Measurements from ENCODE around the gene KIF18A. TPM values are rescaled to one million over a fixed set of nuclear protein-coding genes. Genes with fewer than 3 reads are reported as not detected.

KIF18A gene
- total RNA-seq, 1 experiment from 2014 or later, result 29.9 TPM

GRCh38 chr11:28083118-28083517, 24.8 kb downstream of the KIF18A start:
- CTCF ChIA-PET, result no interaction called here
- H3K4me1 Mint-ChIP-seq (ENCODE audit: low read depth, unreplicated experiment), result no peaks in the 10 kb centered on the region
- TF ChIP-seq CTCF (IDR thresholded peaks at IDR 0.05; ENCODE audit: unreplicated experiment), result no peak
- H3K4me3 Mint-ChIP-seq (ENCODE audit: low read depth, unreplicated experiment), result no peak overlapping the region
- no peaks in the 10 kb centered on the region for H3K27me3 Mint-ChIP-seq (ENCODE audit: unreplicated experiment)
- peaks cover 12% of the 10 kb centered on the region for H3K36me3 Mint-ChIP-seq (ENCODE audit: insufficient read depth, unreplicated experiment)
- no peak overlapping the region for H3K27ac Mint-ChIP-seq (ENCODE audit: unreplicated experiment)
- BruUV-seq (replicated peaks), result no TSS peak
- DNase-seq, result no peak
- intact Hi-C loops (cut with micrococcal nuclease; ENCODE audit: unreplicated experiment), result no loop called here
- no peaks in the 10 kb centered on the region for H3K9me3 Mint-ChIP-seq (ENCODE audit: low read depth, unreplicated experiment)

GRCh38 chr11:28077521-28077920, 30.4 kb downstream of the KIF18A start:
- Mint-ChIP-seq H3K4me1 (ENCODE audit: low read depth, unreplicated experiment) (peaks cover 4% of the 10 kb centered on the region), H3K36me3 (ENCODE audit: insufficient read depth, unreplicated experiment) (peaks cover 5% of the 10 kb centered on the region), H3K4me3 (ENCODE audit: low read depth, unreplicated experiment) (no peak overlapping the region), H3K9me3 (ENCODE audit: low read depth, unreplicated experiment) (no peaks in the 10 kb centered on the region), H3K27me3 (ENCODE audit: unreplicated experiment) (no peaks in the 10 kb centered on the region), H3K27ac (ENCODE audit: unreplicated experiment) (no peak overlapping the region)
- no TSS peak for BruUV-seq (replicated peaks)
- TF ChIP-seq CTCF (IDR thresholded peaks at IDR 0.05; ENCODE audit: unreplicated experiment), result no peak
- intact Hi-C loops (cut with micrococcal nuclease; ENCODE audit: unreplicated experiment), result no loop called here
- no peak for DNase-seq
- CTCF ChIA-PET, result no interaction called here

- no peak for DNase-seq
- no peaks in the 10 kb centered on the region for H3K27me3 Mint-ChIP-seq (ENCODE audit: unreplicated experiment)
- CTCF ChIA-PET, result interaction anchor here (0.7 to 1.0 kb wide), 3 partner anchors 11 to 224 kb away, joined by 3 to 4 read pairs (median 3); no protein-coding TSS in a partner anchor
- no peak for TF ChIP-seq CTCF (IDR thresholded peaks at IDR 0.05; ENCODE audit: unreplicated experiment)
- no peaks in the 10 kb centered on the region for H3K9me3 Mint-ChIP-seq (ENCODE audit: low read depth, unreplicated experiment)
- intact Hi-C loops (cut with micrococcal nuclease; ENCODE audit: unreplicated experiment), result no loop called here
- peaks cover 9% of the 10 kb centered on the region for H3K4me1 Mint-ChIP-seq (ENCODE audit: low read depth, unreplicated experiment)
- no TSS peak for BruUV-seq (replicated peaks)
- no peak overlapping the region for H3K4me3 Mint-ChIP-seq (ENCODE audit: low read depth, unreplicated experiment)
- peak overlapping the region; percentile 25 for H3K27ac Mint-ChIP-seq (ENCODE audit: unreplicated experiment)
- H3K36me3 Mint-ChIP-seq (ENCODE audit: insufficient read depth, unreplicated experiment), result no peaks in the 10 kb centered on the region
Measured at GRCh38 chr11:28072321-28072720, 35.6 kb downstream of the KIF18A start.

- intact Hi-C loops (cut with micrococcal nuclease; ENCODE audit: unreplicated experiment), result no loop called here
- peaks cover 9% of the 10 kb centered on the region for H3K4me1 Mint-ChIP-seq (ENCODE audit: low read depth, unreplicated experiment)
- CTCF ChIA-PET, result no interaction called here
- no peaks in the 10 kb centered on the region for H3K36me3 Mint-ChIP-seq (ENCODE audit: insufficient read depth, unreplicated experiment)
- no peaks in the 10 kb centered on the region for H3K27me3 Mint-ChIP-seq (ENCODE audit: unreplicated experiment)
- DNase-seq, result no peak
- no peak overlapping the region for H3K27ac Mint-ChIP-seq (ENCODE audit: unreplicated experiment)
- H3K9me3 Mint-ChIP-seq (ENCODE audit: low read depth, unreplicated experiment), result no peaks in the 10 kb centered on the region
- BruUV-seq (replicated peaks), result no TSS peak
- TF ChIP-seq CTCF (IDR thresholded peaks at IDR 0.05; ENCODE audit: unreplicated experiment), result no peak
- H3K4me3 Mint-ChIP-seq (ENCODE audit: low read depth, unreplicated experiment), result no peak overlapping the region
Measured at GRCh38 chr11:28071305-28071704, 36.7 kb downstream of the KIF18A start.
